CD14-positive monocyte (primary cell): Measurements from ENCODE around the gene SLC22A1. TPM values are rescaled to one million over a fixed set of nuclear protein-coding genes. Genes with fewer than 3 reads are reported as not detected.

Experiments used
- DNase-seq, 3 donors: peaks; one replicate each; pipeline ENCODE4 v3.0.0-alpha.2; 2011 to 2022
- H2AFZ ChIP-seq: 2 replicates; pipeline ENCODE4 v1.6.0; 2012; ENCODE audit warnings: mild to moderate bottlenecking, low read depth, low read length, inconsistent platforms; ENCODE audit not compliant: insufficient read depth, poor library complexity, severe bottlenecking
- H3K27ac ChIP-seq, 2 donors: 1 replicate in 1 of 2; 2 replicates in 1 of 2; pipeline ENCODE4 v1.5.1; 2012 to 2013; ENCODE audit warnings: low read length in 2 of 2, control low read depth in 1 of 2, inconsistent platforms in 1 of 2, low read depth in 1 of 2, mild to moderate bottlenecking in 1 of 2
- H3K27me3 ChIP-seq, 2 donors: one replicate each; pipeline versions ENCODE4 v1.6.0 to v1.6.1; 2011 to 2013; ENCODE audit warnings: low read length in 2 of 2; ENCODE audit not compliant: control insufficient read depth in 2 of 2, insufficient read depth in 2 of 2
- H3K36me3 ChIP-seq, 2 donors: replicated peaks in 1 of 2; 1 replicate in 1 of 2; 2 replicates in 1 of 2; pipeline versions ENCODE4 v1.5.1 to v1.6.1; 2012 to 2013; ENCODE audit warnings: low read length in 2 of 2, control low read depth in 1 of 2, inconsistent platforms in 1 of 2, mild to moderate bottlenecking in 1 of 2; ENCODE audit not compliant: insufficient read depth in 2 of 2, control insufficient read depth in 1 of 2
- H3K4me1 ChIP-seq, 2 donors: 1 replicate in 1 of 2; 2 replicates in 1 of 2; pipeline versions ENCODE4 v1.5.1 to v1.6.1; 2012 to 2013; ENCODE audit warnings: low read length in 2 of 2, control low read depth in 1 of 2, inconsistent platforms in 1 of 2, mild to moderate bottlenecking in 1 of 2, moderate library complexity in 1 of 2; ENCODE audit not compliant: insufficient read depth in 2 of 2, control insufficient read depth in 1 of 2
- H3K4me2 ChIP-seq: replicated peaks from 2 replicates; pipeline ENCODE3; 2012; ENCODE audit warnings: low read length, moderate library complexity, mild to moderate bottlenecking; ENCODE audit not compliant: poor library complexity, severe bottlenecking; ENCODE audit errors: extremely low read depth
- H3K4me3 ChIP-seq, 3 experiments: fragments of 200-600 bp in 1 of 3; sonication (generic) in 1 of 3; replicated peaks in 1 of 3; 1 replicate in 2 of 3; 2 replicates in 1 of 3; pipeline ENCODE4 v1.5.1; 2011 to 2013; ENCODE audit warnings: low read length in 3 of 3, mild to moderate bottlenecking in 3 of 3, control low read depth in 2 of 3, low read depth in 2 of 3, inconsistent platforms in 1 of 3, moderate library complexity in 1 of 3
- H3K79me2 ChIP-seq: 2 replicates; pipeline ENCODE4 v1.6.0; 2012; ENCODE audit warnings: mild to moderate bottlenecking, control low read depth, inconsistent platforms, low read length, moderate library complexity; ENCODE audit not compliant: insufficient read depth
- H3K9ac ChIP-seq: 2 replicates; pipeline ENCODE4 v1.6.0; 2017; ENCODE audit warnings: low read length, mild to moderate bottlenecking; ENCODE audit not compliant: insufficient read depth, poor library complexity, severe bottlenecking
- H3K9me3 ChIP-seq, 2 donors: replicated peaks in 1 of 2; 1 replicate in 1 of 2; 2 replicates in 1 of 2; pipeline versions ENCODE4 v1.5.1 to v1.6.1; 2012 to 2013; ENCODE audit warnings: low read length in 2 of 2, control low read depth in 1 of 2; ENCODE audit not compliant: control insufficient read depth in 1 of 2, insufficient read depth in 1 of 2
- H4K20me1 ChIP-seq: 2 replicates; pipeline ENCODE4 v1.6.0; 2012; ENCODE audit warnings: mild to moderate bottlenecking, low read length, control low read depth, moderate library complexity; ENCODE audit not compliant: insufficient read depth
- H3K27ac Mint-ChIP-seq, 7 donors: one replicate each; pipeline ENCODE4 v1.8.0; 2020; ENCODE audit warnings: mild to moderate bottlenecking in 7 of 7, mixed read lengths in 7 of 7, moderate library complexity in 6 of 7, inconsistent platforms in 2 of 7
- H3K27me3 Mint-ChIP-seq, 3 donors: one replicate each; pipeline ENCODE4 v1.8.0; 2021 to 2022; ENCODE audit warnings: low read depth in 3 of 3, mild to moderate bottlenecking in 3 of 3, mixed read lengths in 3 of 3, moderate library complexity in 3 of 3, inconsistent platforms in 1 of 3
- H3K36me3 Mint-ChIP-seq, 2 donors: one replicate each; pipeline ENCODE4 v1.8.0; 2020; ENCODE audit warnings: mixed read lengths in 2 of 2, inconsistent platforms in 1 of 2, mild to moderate bottlenecking in 1 of 2
- H3K4me1 Mint-ChIP-seq: one replicate; pipeline ENCODE4 v1.8.0; 2020; ENCODE audit warnings: mild to moderate bottlenecking, mixed read lengths
- H3K4me3 Mint-ChIP-seq, 2 donors: one replicate each; pipeline ENCODE4 v1.8.0; 2020; ENCODE audit warnings: mild to moderate bottlenecking in 2 of 2, mixed read lengths in 2 of 2, moderate library complexity in 1 of 2
- H3K9me3 Mint-ChIP-seq, 7 donors: one replicate each; pipeline ENCODE4 v1.8.0; 2020 to 2022; ENCODE audit warnings: mixed read lengths in 7 of 7, mild to moderate bottlenecking in 6 of 7, moderate library complexity in 6 of 7, inconsistent platforms in 2 of 7
- WGBS: methylation state at CpG from one replicate; pipeline ENCODE4 v1.1.5; 2013; ENCODE audit warnings: missing lambda C conversion rate; ENCODE audit not compliant: insufficient coverage; 5-methylcytosine and 5-hydroxymethylcytosine counted together
- intact Hi-C, 2 donors: fragments of 100-400 bp; cut with micrococcal nuclease; formaldehyde crosslinking; loops; one replicate each; pipeline versions ENCODE4 v1.15.0 to v1.15.1; 2023
- polyA plus RNA-seq, 3 donors: library from polyadenylated mRNA; depleted of rRNA in 1 of 3; unstranded in 2 of 3; stranded (reverse) in 1 of 3; fragments of 300-500 nt in 2 of 3; fragments of >200 nt in 1 of 3; fragmentation: Illumina TruSeq in 2 of 3; gene quantifications; 1 replicate in 2 of 3; 2 replicates in 1 of 3; pipeline ENCODE4 v1.2.3, GENCODE V29; 2012 to 2021
- TF ChIP-seq, protein P1 (sequence below): fragments of 200-600 bp; IDR thresholded peaks from one replicate; pipeline ENCODE4 v1.8.0; 2022; ENCODE audit warnings: antibody characterized with exemption, mild to moderate bottlenecking

Gene SLC22A1
- polyA plus RNA-seq, 3 donors = 0.36 to 0.48 TPM; not detected in 1

DNA sequence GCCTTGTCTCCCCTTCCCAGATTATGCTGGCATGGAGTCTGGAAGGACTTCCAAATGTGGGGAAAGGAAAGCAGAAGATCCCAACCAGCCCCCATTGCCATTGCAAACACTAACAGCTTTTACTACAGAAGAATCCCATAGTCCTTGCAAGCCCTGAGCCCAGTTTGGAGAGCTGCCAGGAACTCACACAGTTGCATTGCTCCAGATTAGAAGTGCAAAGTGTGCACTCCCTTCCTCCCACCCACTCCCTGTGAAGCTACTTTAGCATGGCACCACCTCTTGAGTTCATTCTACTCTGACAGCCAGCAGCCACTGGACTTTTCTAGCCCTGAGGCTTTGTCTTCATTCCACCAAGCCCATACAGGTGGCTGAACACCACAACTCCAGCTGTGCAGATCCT, 69.4 kb downstream of the SLC22A1 start:
- no peak overlapping the region for H3K9ac ChIP-seq
- H3K4me3 Mint-ChIP-seq = no peak overlapping the region
- peaks cover 0 to 3% (median 0%) of the 10 kb centered on the region in 3 donors for H3K27me3 Mint-ChIP-seq
- no peaks in the 10 kb centered on the region for H3K4me1 ChIP-seq
- H3K79me2 ChIP-seq = no peaks in the 10 kb centered on the region
- H3K4me2 ChIP-seq = no peak overlapping the region
- H3K36me3 ChIP-seq = no peaks in the 10 kb centered on the region
- H3K27me3 ChIP-seq = no peaks in the 10 kb centered on the region
- H3K27ac Mint-ChIP-seq = no peak overlapping the region
- peaks cover 13 to 16% of the 10 kb centered on the region in 2 donors for H3K9me3 ChIP-seq
- peaks cover 11 to 31% (median 23%) of the 10 kb centered on the region in 7 donors for H3K9me3 Mint-ChIP-seq
- H2AFZ ChIP-seq = no peak overlapping the region
- no peaks in the 10 kb centered on the region for H3K4me1 Mint-ChIP-seq
- TF ChIP-seq, protein P1, sequence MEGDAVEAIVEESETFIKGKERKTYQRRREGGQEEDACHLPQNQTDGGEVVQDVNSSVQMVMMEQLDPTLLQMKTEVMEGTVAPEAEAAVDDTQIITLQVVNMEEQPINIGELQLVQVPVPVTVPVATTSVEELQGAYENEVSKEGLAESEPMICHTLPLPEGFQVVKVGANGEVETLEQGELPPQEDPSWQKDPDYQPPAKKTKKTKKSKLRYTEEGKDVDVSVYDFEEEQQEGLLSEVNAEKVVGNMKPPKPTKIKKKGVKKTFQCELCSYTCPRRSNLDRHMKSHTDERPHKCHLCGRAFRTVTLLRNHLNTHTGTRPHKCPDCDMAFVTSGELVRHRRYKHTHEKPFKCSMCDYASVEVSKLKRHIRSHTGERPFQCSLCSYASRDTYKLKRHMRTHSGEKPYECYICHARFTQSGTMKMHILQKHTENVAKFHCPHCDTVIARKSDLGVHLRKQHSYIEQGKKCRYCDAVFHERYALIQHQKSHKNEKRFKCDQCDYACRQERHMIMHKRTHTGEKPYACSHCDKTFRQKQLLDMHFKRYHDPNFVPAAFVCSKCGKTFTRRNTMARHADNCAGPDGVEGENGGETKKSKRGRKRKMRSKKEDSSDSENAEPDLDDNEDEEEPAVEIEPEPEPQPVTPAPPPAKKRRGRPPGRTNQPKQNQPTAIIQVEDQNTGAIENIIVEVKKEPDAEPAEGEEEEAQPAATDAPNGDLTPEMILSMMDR = no peak
- no peak for DNase-seq
- H3K4me3 ChIP-seq = no peak overlapping the region
- no peaks in the 10 kb centered on the region for H4K20me1 ChIP-seq
- no peak overlapping the region for H3K27ac ChIP-seq
- no peaks in the 10 kb centered on the region for H3K36me3 Mint-ChIP-seq
- intact Hi-C loops = no loop called here

DNA sequence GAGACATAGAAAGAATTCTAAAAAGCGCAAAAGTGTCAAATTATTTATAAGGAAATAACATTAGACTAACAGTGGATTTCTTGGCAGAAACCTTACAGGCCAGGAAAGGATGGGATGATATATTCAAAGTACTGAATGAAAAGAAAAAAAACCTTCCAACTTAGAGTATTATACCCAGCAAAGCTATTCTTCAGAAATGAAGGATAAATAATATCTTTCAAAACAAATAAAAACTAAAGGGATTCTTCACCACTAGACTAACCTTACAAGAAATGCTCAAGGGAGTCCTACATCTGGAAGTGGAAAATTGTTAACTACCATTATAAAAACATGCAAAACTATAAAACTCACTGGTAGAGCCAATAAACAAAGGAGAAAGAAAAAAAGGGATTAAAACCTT, 71.2 kb downstream of the SLC22A1 start:
- Histone ChIP-seq H3K4me1 (no peaks in the 10 kb centered on the region), H4K20me1 (no peaks in the 10 kb centered on the region), H3K27ac (no peak overlapping the region), H3K4me2 (no peak overlapping the region), H3K79me2 (no peaks in the 10 kb centered on the region), H3K4me3 (no peak overlapping the region), H3K9ac (no peak overlapping the region), H3K9me3 (peaks cover 13 to 16% of the 10 kb centered on the region in 2 donors), H2AFZ (no peak overlapping the region), H3K27me3 (no peaks in the 10 kb centered on the region), H3K36me3 (no peaks in the 10 kb centered on the region)
- Mint-ChIP-seq H3K36me3 (no peaks in the 10 kb centered on the region), H3K27ac (no peak overlapping the region), H3K4me1 (no peaks in the 10 kb centered on the region), H3K27me3 (peaks cover 0 to 3% (median 0%) of the 10 kb centered on the region in 3 donors), H3K4me3 (no peak overlapping the region), H3K9me3 (peaks cover 11 to 33% (median 22%) of the 10 kb centered on the region in 7 donors)
- intact Hi-C loops = no loop called here
- no CpG with 5 or more reads among the region's 1 CpG for WGBS
- no peak for DNase-seq
- TF ChIP-seq, protein P1 = no peak
